DLD1 (cell line): ENCODE measurements around the gene GRAP.

Source experiments
- in situ Hi-C: cut with HindIII; loops from 2 replicates; pipeline ENCODE4 v1.10.0; 2017; ENCODE audit warnings: low sequenced_read_pairs

Gene GRAP

GRCh38 chr17:19019041-19019941, 27.5 kb downstream of the GRAP start:
- in situ Hi-C loops: no loop called here

- in situ Hi-C loops: no loop called here
Measured at GRCh38 chr17:19018600-19018950, 28.2 kb downstream of the GRAP start.

- in situ Hi-C loops: no loop called here
Measured at GRCh38 chr17:19017804-19018599, 28.8 kb downstream of the GRAP start.

GRCh38 chr17:19017401-19017800, 29.4 kb downstream of the GRAP start:
- in situ Hi-C loops: no loop called here

- in situ Hi-C loops: no loop called here
Measured at GRCh38 chr17:19016881-19017280, 29.9 kb downstream of the GRAP start.

- in situ Hi-C loops: no loop called here
Measured at GRCh38 chr17:19016297-19016696, 30.5 kb downstream of the GRAP start.

GRCh38 chr17:19015428-19015827, 31.3 kb downstream of the GRAP start:
- in situ Hi-C loops: no loop called here

- in situ Hi-C loops: no loop called here
Measured at GRCh38 chr17:19014628-19015215, 32.0 kb downstream of the GRAP start.

- in situ Hi-C loops: no loop called here
Measured at GRCh38 chr17:19013806-19014627, 32.7 kb downstream of the GRAP start.

- in situ Hi-C loops: no loop called here
Measured at GRCh38 chr17:19013226-19013625, 33.5 kb downstream of the GRAP start.

- in situ Hi-C loops: no loop called here
Measured at GRCh38 chr17:19012171-19013080, 34.3 kb downstream of the GRAP start.

- in situ Hi-C loops: no loop called here
Measured at GRCh38 chr17:19011581-19011980, 35.2 kb downstream of the GRAP start.

GRCh38 chr17:19010729-19011505, 35.8 kb downstream of the GRAP start:
- in situ Hi-C loops: no loop called here

GRCh38 chr17:19009970-19010369, 36.8 kb downstream of the GRAP start:
- in situ Hi-C loops: no loop called here

GRCh38 chr17:19006698-19007097, 40.1 kb downstream of the GRAP start:
- in situ Hi-C loops: no loop called here

- in situ Hi-C loops: no loop called here
Measured at GRCh38 chr17:19005789-19006430, 40.8 kb downstream of the GRAP start.

GRCh38 chr17:19005137-19005773, 41.5 kb downstream of the GRAP start:
- in situ Hi-C loops: no loop called here
